Right kidney (tissue), 9 donors: ENCODE data around the gene AAR2.

ENCODE experiments used
- DNase-seq: peaks from one replicate; pipeline ENCODE4 v3.0.0-alpha.2; 2016
- long read RNA-seq, 8 donors: transcript quantifications; one replicate each; lab custom pipeline, GENCODE V29; 2026

The AAR2 gene
- long read RNA-seq, donor 1, transcript AAR2-201 (4 exons, 2,430 nt): major isoform, 25 of 33 reads
- long read RNA-seq, donor 1, partial matches to known transcripts: 5 of 33 reads
- long read RNA-seq, donor 1, other reads (novel, unspliced or antisense): 0 of 33 reads
- long read RNA-seq, donor 2, transcript AAR2-201 (4 exons, 2,430 nt): major isoform, 10 of 10 reads
- long read RNA-seq, donor 2, partial matches to known transcripts: 0 of 10 reads
- long read RNA-seq, donor 2, other reads (novel, unspliced or antisense): 0 of 10 reads
- long read RNA-seq, donor 3, partial matches to known transcripts: 5 of 9 reads
- long read RNA-seq, donor 3, other reads (novel, unspliced or antisense): 0 of 9 reads
- long read RNA-seq, donor 4, transcript AAR2-201 (4 exons, 2,430 nt): major isoform, 10 of 10 reads
- long read RNA-seq, donor 4, partial matches to known transcripts: 0 of 10 reads
- long read RNA-seq, donor 4, other reads (novel, unspliced or antisense): 0 of 10 reads
- long read RNA-seq, donor 5, transcript AAR2-201 (4 exons, 2,430 nt): major isoform, 20 of 29 reads
- long read RNA-seq, donor 5, partial matches to known transcripts: 7 of 29 reads
- long read RNA-seq, donor 5, other reads (novel, unspliced or antisense): 0 of 29 reads
- long read RNA-seq, donor 6, transcript AAR2-201 (4 exons, 2,430 nt): major isoform, 8 of 21 reads
- long read RNA-seq, donor 6, partial matches to known transcripts: 13 of 21 reads
- long read RNA-seq, donor 6, other reads (novel, unspliced or antisense): 0 of 21 reads
- long read RNA-seq, donor 7, transcript AAR2-201 (4 exons, 2,430 nt): major isoform, 21 of 29 reads
- long read RNA-seq, donor 7, partial matches to known transcripts: 7 of 29 reads
- long read RNA-seq, donor 7, other reads (novel, unspliced or antisense): 0 of 29 reads
- long read RNA-seq, donor 8, transcript AAR2-201 (4 exons, 2,430 nt): major isoform, 14 of 17 reads
- long read RNA-seq, donor 8, partial matches to known transcripts: 0 of 17 reads
- long read RNA-seq, donor 8, other reads (novel, unspliced or antisense): 0 of 17 reads

GRCh38 chr20:36235892-36236785 is at the start of gene AAR2:
AAR2 (plus strand) TSS chr20:36236478; CDS start chr20:36239869, 3,391 bp downstream.
- DNase-seq: peak; percentile 85

- no peak for DNase-seq
Observed at GRCh38 chr20:36193977-36194712, 42.1 kb upstream of the AAR2 start.

DNA sequence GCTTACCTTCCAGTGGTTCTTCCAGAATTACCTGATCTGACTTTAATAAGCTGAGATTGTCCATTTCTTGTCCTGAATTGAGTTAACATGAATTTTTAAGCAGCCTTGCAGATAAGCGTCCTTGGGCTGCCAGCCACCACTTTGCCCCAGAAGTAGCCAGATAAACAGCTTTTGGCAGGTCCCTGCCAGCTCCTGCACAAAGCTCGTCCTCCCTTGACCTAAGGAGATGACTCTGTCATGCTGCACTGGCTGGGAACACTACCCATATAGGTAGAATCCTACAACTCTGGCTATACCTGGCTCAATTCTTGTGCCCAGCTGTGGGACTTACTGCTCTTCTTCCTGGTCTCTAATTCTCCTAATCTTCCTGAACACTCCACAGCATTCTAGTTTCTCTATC is 39.6 kb upstream of the AAR2 start:
- DNase-seq: no peak

DNA sequence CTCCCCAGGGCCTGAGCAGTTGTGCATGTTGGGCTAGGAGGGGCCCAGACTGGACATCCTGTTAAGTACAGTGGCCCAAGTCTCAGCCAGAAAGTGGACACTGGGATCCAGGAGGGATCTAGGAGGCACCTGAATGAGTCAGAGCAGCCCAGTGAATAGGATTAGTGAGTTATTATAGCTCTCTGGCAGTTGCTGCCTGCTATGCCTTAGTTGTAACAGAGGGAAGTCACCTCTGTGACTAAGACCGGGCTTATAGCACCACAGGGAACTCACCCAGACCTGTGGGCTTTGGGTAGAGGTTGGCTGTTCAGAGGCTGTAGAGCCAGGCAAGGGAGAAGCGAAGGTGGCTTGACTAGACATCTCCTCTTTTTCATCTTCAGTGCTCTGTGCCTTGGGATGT is 39.0 kb upstream of the AAR2 start:
- no peak for DNase-seq

DNA sequence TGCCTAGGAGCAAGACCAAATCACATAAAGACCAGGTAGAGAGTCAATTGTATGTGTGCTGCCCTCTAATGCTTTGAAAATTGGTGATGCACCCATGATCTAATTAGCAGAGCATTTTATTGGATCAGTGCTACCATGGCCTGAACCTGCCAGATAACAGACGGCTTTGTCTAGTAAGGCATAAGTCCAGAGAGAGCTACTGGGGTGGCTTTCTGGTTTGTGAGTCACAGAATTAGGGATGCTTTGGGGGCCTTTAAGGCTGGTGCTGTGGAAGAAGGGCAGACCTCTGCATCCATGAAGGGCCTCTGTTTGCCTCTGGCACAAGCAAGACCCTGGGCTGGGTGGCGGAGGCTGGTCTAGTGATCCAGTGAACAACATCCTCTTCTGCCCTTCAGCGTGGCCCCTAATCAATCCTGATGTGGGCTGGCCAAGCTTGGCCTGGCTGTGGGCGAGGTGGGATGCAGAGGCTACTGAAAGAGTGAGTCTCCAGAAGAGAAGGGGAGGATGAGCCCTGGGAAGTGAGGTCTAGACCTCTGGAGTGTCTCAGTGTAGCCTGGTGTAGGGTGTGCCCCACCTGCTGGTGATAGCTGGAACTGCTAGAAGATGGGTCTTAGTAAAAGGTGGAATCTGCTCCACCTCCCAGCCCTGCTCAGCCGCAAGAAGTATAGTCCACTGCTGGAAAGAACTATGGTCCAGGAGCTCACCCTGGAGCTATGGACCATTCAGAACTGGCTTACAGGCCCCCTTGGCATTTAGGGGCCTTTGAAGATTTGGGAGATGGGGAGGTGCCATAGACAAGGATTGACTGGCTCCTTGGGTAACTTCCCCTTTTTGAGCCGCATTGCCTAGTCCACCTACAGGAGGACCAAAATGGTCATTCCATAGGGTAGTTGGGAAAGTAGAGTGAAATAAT is 36.7 kb upstream of the AAR2 start:
- DNase-seq: peak; percentile 58

- no peak for DNase-seq
Observed at GRCh38 chr20:36200451-36200850, 35.8 kb upstream of the AAR2 start.

DNA sequence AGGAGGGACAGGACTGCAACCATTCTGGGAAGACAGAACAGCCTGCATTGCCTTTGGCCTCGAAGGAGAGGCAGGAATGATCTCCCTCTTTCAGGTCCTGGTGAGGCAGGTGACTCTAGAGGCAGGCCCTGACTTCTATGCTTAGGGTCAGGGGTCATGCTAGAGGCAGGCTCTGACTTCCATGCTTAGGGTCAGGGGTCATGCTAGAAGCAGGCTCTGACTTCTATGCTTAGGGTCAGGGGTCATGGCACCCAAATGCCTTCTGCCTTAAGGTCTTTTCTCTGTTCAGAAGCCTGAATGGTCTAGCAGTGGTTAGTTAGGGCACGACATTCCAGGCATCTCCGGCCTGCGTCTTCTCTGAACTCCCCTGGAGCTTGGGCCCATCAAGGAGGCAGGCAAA is 35.1 kb upstream of the AAR2 start:
- no peak for DNase-seq

DNA sequence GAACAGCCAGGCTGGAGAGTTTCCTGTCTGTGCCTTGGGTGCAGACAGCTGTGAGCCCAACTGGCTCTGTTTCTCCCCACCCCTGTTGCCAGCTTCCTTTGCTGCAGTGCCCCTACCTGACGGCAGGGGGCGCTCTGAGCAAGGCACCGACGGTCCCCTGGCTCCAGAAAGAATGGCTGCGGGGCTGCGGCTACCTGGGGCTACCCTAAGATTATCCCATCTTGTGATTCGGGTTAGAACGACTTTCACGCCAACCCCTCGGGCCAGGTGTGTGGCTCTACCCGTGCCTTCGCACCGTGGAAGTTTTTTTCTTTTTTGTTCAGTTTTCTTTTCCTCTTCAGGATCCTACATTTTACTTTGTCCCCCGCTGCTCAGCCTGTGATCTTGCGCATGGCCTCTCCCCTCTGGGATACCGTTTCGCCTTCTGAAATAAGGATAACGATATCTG is 33.4 kb upstream of the AAR2 start:
- peak; percentile 50 for DNase-seq

DNA sequence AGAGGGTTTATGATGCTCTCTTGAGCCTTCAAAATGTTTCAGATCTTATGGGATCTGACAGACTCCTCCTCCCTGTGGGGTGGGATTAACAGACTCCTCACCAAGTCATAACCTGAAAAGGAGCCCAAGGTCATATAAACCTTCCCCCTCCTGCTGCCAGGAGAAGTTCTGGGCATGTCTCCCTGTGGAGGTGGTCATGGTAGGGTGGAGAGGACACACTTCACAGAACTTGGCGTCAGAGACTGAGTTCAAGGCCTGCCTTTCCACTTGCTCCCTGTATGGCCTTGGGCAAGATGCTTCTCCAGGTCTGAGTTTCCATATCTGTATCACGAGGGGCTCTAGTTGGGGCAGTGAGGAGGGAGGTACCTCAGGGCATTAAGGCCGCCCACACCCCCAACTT is 32.4 kb upstream of the AAR2 start:
- DNase-seq: no peak

DNA sequence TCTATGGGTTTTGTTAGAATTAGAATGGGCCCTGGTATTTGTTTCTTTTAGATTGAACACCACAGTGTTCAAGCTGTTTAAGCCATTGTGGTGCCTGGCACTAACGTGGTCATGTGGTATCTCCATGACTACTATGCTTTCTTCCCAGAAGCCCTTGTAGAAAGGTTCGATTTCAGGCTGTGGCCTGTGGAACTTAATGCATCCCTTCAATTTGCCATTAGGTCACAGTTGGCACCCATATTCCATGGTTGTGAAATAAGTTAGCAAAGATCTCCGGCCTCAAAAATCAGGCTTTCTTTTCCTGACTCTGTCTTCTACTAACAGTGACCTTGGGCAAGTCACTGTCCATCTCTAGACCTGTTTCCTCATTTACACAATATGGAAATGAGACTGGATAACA is 31.3 kb upstream of the AAR2 start:
- no peak for DNase-seq

DNA sequence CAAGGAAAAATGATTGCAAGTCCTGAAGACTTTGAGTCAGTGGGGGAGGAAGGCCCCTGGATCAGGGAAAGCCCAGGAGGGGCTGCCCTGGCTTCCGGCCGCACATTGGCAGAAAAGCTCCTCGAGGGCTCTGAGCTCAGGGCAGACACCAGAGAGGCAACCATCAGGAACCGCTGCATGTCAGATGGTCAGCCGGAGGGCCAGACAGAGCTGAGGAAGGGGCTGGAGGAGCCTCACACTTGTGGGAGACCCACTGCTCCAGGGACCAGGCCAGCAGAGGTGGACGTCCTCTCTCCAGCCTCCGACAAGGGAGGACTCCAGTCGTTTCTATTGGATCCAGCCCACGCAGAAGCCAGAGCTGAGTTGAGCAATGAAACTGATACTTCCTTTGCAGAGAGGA is 30.2 kb upstream of the AAR2 start:
- DNase-seq: no peak

DNA sequence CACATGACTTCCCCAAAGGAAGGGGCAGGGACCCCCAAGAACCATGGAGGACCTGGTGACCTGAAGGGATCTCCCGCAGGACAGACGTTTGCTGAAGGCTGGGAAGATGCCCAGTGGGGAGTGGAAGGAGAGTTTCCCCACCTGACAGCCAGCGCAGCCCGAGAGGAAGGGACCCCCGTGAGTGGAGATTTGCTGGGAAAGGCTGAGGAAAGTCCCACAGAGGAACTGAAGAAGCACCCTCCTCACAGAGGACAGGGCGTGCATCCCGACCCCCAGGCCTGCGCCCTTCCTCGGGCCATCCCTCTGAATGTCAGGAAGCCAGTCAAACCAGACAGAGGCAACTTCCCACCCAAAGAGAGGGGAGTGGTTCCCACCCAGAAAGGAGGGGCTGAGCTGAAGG is 29.6 kb upstream of the AAR2 start:
- no peak for DNase-seq

- DNase-seq: no peak
Observed at GRCh38 chr20:36207602-36208001, 28.7 kb upstream of the AAR2 start.

- no peak for DNase-seq
Observed at GRCh38 chr20:36208257-36208656, 28.0 kb upstream of the AAR2 start.

DNA sequence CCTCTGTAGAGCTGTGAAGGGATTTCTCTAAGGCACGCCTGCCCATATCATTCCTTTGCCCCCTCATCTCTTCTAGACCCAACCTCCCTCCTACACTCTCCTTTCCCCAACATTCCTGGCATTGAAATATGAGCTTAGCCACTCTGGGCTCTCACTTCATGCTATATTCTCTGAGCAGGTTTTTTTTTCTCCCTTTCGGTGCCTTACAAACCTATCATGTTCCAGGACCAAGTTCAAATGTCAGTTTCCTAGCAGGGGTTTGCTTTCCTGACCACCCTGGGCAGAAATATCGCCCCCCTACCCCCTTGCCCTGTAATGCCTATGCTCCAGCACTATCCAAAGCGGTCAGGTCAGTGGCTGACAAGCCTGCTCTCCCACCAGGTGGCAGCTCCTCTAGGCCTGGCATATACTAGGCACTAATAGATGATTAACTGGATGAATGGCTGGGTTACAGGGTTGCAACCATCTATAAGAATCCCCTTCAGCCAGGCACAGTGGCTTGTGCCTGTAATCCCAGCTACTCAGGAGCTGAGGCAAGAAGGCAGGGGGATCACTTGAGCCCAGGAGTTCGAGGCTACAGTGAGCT is 25.7 kb upstream of the AAR2 start:
- DNase-seq: peak; percentile 47

- no peak for DNase-seq
Observed at GRCh38 chr20:36213362-36213761, 22.9 kb upstream of the AAR2 start.

GRCh38 chr20:36214684-36215256 is 21.5 kb upstream of the AAR2 start:
- DNase-seq: no peak

DNA sequence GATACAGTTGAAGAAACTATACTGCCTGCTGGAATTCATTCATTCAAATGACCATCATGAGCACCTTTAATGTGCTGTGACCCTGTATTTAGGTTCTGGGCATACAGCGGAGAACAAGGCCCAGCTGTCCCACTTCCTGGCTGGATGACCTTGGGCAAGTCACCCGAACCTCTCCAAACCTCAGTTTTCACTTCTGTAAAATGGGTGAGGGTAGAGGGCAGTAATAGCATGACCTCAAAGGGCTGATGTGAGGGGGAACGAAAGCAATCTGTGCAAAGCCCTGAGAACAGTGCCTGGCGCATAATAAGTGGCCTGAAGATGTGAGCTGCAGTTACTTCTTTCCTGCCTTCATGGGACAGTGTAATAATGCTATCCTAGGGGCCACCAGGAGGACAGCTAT is 20.5 kb upstream of the AAR2 start:
- no peak for DNase-seq

- no peak for DNase-seq
Observed at GRCh38 chr20:36216314-36217025, 19.8 kb upstream of the AAR2 start.
